IPS DF 19.7 (cell line): ENCODE measurements around the gene C10orf90.

Experiments
- DNase-seq: peaks from one replicate; pipeline ENCODE4 v3.0.0-alpha.2; 2013; ENCODE audit warnings: low read depth, low spot score

C10orf90 gene

GRCh38 chr10:126503392-126504062 lies 167.0 kb downstream of the C10orf90 start:
- no peak for DNase-seq

DNA sequence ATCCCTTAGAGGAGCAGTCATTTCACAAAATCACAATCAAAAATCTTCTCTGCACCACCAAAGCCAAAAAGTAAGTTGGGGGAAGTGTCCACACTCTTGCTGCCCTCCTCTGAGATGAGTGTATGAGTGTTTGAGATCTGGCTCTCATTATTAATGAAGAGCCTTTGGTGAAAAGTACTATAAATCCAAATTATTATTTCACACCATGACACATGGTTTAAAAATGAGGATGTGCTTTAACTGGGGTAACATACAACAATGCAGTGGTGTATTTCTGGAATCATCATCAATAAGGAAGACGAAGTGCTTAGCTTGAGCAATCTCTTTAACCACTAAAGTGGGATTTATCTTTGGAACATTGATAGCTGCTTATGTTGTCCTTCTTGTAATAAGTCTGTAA lies 168.1 kb downstream of the C10orf90 start:
- DNase-seq: no peak

DNA sequence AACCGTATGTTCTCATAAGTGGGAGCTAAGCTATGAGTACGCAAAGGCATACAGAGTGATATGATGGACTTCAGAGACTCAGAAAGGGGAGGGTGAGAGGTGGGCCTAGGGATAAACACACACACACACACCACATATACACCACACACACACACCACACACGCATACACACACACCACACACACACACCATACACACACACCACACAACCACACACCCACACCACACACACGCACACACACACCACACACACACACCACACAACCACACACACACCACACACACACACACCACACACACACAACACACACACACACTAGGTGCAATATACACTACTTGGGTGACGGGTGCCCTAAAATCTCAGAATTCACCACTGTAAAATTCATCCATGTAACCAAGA lies 168.7 kb downstream of the C10orf90 start:
- no peak for DNase-seq

- no peak for DNase-seq
Measured at GRCh38 chr10:126500866-126501265, 169.6 kb downstream of the C10orf90 start.

DNA sequence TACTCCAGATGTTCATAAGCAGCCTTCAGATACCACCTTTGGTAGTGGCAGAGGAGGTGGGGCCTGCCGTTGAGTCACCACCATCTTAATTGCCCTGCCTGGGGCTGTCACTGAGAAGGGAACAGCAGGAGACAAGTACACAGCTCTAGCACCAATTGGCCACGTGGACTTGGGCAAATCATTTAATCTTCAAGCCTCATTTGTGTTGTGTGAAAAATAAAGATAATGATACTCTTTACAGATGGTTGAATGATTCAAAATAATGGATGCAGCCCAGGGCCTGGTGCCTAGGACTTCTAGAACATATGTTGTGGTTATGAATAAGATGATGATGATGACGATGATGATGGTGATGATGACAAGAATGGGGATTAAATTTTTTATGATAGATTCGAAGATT lies 170.3 kb downstream of the C10orf90 start:
- DNase-seq: no peak

GRCh38 chr10:126499744-126500143 lies 170.7 kb downstream of the C10orf90 start:
- DNase-seq: no peak

GRCh38 chr10:126497672-126498071 lies 172.8 kb downstream of the C10orf90 start:
- DNase-seq: no peak

DNA sequence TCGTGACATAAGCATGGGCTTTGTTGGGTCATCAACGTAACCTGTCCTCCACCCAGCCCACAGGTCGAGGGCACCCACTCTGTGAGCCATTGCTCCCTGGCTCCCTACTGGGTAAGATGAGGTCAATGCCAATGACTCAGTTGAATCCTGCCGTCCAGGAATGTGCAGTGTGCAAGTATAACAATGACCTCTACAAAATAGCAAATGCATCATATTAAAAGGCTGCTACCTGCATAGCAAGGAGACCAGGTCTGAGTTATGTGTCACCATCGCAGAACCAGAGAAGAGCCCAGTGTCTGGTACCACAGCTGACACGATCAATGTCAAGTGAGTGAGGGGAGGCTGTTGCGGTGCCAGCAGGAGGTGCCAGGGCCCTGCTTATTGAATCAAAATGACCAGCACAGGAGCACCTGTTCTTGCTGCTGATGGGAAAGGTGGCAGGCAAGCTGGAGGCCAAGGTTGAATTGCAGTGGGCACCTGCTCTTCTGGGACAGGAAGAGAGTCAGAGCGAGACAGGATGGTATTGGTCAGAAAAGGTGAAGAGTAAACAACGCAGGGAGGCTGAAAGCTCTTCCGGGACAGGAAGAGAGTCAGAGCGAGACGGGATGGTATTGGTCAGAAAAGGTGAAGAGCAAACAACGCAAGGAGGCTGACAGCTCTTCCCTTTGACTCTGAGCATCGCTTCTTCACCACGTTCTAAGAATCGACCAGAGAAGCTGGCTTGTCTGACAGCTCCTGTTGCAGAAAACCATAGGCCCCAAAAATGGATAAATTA lies 173.5 kb downstream of the C10orf90 start:
- DNase-seq: no peak

GRCh38 chr10:126491476-126491875 lies 179.0 kb downstream of the C10orf90 start:
- DNase-seq: no peak

- no peak for DNase-seq
Measured at GRCh38 chr10:126481181-126481580, 189.3 kb downstream of the C10orf90 start.

- no peak for DNase-seq
Measured at GRCh38 chr10:126480648-126481047, 189.8 kb downstream of the C10orf90 start.

- DNase-seq: no peak
Measured at GRCh38 chr10:126479280-126479895, 191.1 kb downstream of the C10orf90 start.

DNA sequence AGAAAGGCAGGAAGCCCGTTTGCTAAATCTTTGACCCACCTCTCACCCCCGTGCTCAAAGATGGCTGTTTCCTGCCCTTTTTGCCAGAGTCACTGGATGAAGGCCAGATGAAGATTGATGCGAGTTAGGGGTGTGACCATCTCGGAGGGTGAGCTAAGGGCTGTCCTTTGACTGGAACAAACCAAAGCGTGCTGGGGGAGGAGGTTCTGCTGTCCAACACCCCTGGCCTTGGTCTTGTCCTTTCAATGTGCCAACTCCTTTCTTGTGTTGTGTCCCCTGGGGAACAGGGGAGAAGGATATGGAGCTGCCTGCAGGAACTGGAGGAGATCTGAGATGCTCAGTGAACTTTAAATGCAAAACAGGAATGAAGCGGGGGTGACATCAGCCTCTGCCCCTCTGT lies 191.9 kb downstream of the C10orf90 start:
- no peak for DNase-seq

GRCh38 chr10:126476246-126476645 lies 194.2 kb downstream of the C10orf90 start:
- DNase-seq: no peak

DNA sequence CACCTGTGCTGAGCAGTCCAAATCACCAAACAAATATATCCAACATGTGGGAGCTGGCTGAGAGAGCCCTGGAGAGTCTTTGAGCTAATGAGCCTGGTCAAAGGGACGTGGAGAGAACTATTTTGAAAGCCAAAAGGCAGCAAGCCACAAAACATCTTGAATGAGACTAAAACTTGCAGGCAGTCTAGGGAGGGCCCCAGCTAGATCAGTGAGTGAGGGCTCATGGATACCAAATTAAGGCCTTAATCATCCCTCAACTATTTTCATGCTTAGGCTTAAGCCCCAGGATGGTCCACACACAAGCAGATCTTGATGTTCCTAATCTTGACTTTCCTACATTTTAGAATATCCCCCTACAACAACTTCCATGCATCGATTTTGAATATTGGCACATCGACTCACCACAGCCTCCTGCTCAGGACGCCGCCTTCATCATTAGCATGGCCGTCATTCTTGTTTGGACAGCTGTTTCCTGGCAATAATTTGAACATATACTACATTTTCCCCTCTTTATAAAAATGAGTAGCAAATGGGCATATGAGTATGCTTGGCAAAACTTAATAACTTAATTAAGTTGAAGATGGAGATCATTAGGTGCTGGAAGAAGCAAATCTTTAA lies 195.3 kb downstream of the C10orf90 start:
- DNase-seq: no peak

GRCh38 chr10:126474031-126474430 lies 196.5 kb downstream of the C10orf90 start:
- no peak for DNase-seq

GRCh38 chr10:126470991-126471390 lies 199.5 kb downstream of the C10orf90 start:
- DNase-seq: no peak

DNA sequence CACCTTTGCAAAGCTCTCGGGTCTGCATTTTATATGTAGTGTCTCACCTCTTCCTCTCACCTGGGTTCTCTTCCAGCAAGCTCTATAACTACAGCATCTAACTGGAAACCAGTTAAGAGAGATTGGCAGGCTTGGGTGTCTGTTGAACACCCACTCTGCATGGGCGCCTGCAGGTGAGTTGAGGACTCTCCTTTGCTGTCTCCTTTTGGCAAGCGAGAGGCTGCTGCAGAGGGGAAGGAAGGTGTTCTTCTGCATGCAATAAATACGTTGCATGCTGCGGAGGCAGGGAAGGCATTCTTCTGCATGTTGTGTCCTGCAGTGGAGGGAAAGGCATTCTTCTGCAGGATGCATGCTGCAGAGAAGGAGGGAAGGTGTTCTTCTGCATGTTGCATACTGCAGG lies 200.8 kb downstream of the C10orf90 start:
- DNase-seq: no peak

DNA sequence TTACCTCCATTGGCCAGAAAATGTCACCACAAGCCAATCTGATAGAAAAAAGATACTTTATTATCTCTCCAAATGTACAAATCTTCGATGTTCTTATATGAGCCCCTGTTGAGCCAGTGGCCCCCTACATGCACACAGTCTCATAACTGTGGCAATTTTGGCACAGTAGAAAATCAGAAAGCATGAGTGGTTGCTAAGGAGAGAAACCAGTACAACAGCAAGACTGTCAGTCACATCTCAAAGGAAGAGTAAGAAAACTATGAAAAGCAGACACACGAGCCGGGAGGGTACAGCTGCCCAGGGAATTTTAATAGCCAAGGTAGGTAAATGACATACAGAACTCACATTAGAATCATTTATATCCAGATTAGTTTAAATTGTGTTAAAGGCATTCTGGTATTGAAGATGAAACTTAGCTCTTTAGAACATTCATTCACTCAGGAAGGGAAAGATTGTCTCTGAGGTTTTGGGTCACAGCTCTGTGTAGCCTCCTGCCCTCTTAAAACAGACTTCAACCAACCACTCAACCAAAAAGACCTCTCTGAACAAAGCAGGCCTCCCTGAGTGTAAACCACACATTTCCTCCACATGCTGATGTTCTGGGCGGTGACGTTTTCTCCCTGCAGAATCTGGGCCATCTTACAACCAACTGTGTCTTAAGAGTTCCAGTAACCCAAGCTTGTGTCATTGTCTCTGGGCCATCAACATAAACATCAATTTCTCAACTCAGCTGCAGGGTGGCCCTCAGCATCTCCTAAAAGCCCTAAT lies 201.4 kb downstream of the C10orf90 start:
- no peak for DNase-seq

GRCh38 chr10:126468467-126468866 lies 202.0 kb downstream of the C10orf90 start:
- no peak for DNase-seq

GRCh38 chr10:126465771-126466170 lies 204.7 kb downstream of the C10orf90 start:
- DNase-seq: no peak

DNA sequence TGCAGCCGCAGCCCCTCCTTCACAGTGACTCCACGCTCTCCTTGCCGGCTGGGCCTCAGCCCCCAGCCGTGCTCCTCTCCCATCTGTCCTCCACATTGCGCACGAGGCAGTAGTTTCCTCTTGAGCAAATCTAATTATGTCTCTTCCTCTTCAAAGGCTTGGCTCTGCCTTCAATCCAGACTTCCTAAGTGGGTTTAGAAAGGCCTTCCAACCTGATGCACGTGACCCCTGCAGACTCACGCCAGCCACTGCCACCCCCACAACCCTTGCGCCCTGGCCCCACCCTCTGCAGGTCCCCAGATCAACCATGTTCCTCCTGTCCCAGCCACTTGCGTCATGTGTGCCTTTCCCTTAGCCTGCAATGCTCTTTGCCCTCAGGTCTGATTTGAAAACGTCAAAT lies 207.2 kb downstream of the C10orf90 start:
- DNase-seq: no peak
